Naive thymus-derived CD4-positive, alpha-beta T cell (primary cell): ENCODE measurements around the gene FURIN. TPM values are rescaled to one million over a fixed set of nuclear protein-coding genes. Genes with fewer than 3 reads are reported as not detected.

Experiments
- ATAC-seq: fragments of 150-1000 bp; cut with Tn5 transposase; 2 replicates; pipeline ENCODE4 v1.10.0; 2021; ENCODE audit warnings: mild to moderate bottlenecking, moderate library complexity
- CTCF ChIA-PET: fragments of 350-600 bp; sonication (Branson Sonifier 250); formaldehyde crosslinking; loops from one replicate; lab custom pipeline; 2021; ENCODE audit warnings: antibody characterized with exemption; lab: Charles Lee
- POLR2A ChIA-PET: fragments of 350-600 bp; sonication (Branson Sonifier 250); formaldehyde crosslinking; loops from one replicate; lab custom pipeline; 2021; ENCODE audit warnings: antibody characterized with exemption, inconsistent platforms; lab: Charles Lee
- DNase-seq, 9 donors: peaks; one replicate each; pipeline versions ENCODE4 v3.0.0 to v3.0.0-alpha.2; 2020 to 2022; ENCODE audit warnings: mixed read lengths in 1 of 9
- H3K27ac ChIP-seq: one replicate; pipeline ENCODE4 v1.7.0; 2013; ENCODE audit warnings: mild to moderate bottlenecking, low read depth, low read length, moderate library complexity
- H3K27me3 ChIP-seq, 2 donors: one replicate each; pipeline ENCODE4 v1.7.0; 2013; ENCODE audit warnings: low read length in 2 of 2, mild to moderate bottlenecking in 2 of 2, moderate library complexity in 2 of 2; ENCODE audit not compliant: control insufficient read depth in 2 of 2, insufficient read depth in 2 of 2
- H3K36me3 ChIP-seq, 3 experiments: 1 replicate in 2 of 3; 2 replicates in 1 of 3; pipeline ENCODE4 v1.7.0; 2013; ENCODE audit warnings: low read length in 3 of 3, mild to moderate bottlenecking in 3 of 3, moderate library complexity in 1 of 3; ENCODE audit not compliant: insufficient read depth in 3 of 3, control insufficient read depth in 2 of 3
- H3K4me1 ChIP-seq, 2 donors: one replicate each; pipeline ENCODE4 v1.7.0; 2013; ENCODE audit warnings: low read length in 2 of 2, mild to moderate bottlenecking in 2 of 2, moderate library complexity in 1 of 2; ENCODE audit not compliant: control insufficient read depth in 2 of 2, insufficient read depth in 2 of 2
- H3K4me3 ChIP-seq: 2 replicates; pipeline ENCODE4 v1.7.0; 2013; ENCODE audit warnings: mild to moderate bottlenecking, low read length
- H3K9me3 ChIP-seq, 3 experiments: 1 replicate in 2 of 3; 2 replicates in 1 of 3; pipeline ENCODE4 v1.7.0; 2013; ENCODE audit warnings: low read length in 3 of 3; ENCODE audit not compliant: control insufficient read depth in 2 of 3
- H3K27ac Mint-ChIP-seq, 9 donors: one replicate each; pipeline ENCODE4 v1.8.0; 2020 to 2022; ENCODE audit warnings: mixed read lengths in 9 of 9, mild to moderate bottlenecking in 8 of 9, moderate library complexity in 5 of 9, inconsistent platforms in 2 of 9
- H3K27me3 Mint-ChIP-seq, 5 donors: one replicate each; pipeline ENCODE4 v1.8.0; 2021 to 2022; ENCODE audit warnings: mixed read lengths in 5 of 5, mild to moderate bottlenecking in 1 of 5
- H3K36me3 Mint-ChIP-seq, 5 donors: one replicate each; pipeline ENCODE4 v1.8.0; 2020 to 2022; ENCODE audit warnings: mixed read lengths in 5 of 5, mild to moderate bottlenecking in 3 of 5, inconsistent platforms in 1 of 5
- H3K4me1 Mint-ChIP-seq, 7 donors: one replicate each; pipeline ENCODE4 v1.8.0; 2020 to 2022; ENCODE audit warnings: mixed read lengths in 7 of 7, mild to moderate bottlenecking in 3 of 7, inconsistent platforms in 1 of 7
- H3K4me3 Mint-ChIP-seq, 10 donors: one replicate each; pipeline ENCODE4 v1.8.0; 2020 to 2022; ENCODE audit warnings: mild to moderate bottlenecking in 10 of 10, mixed read lengths in 10 of 10, moderate library complexity in 6 of 10, inconsistent platforms in 2 of 10
- H3K9me3 Mint-ChIP-seq, 11 donors: one replicate each; pipeline ENCODE4 v1.8.0; 2020 to 2022; ENCODE audit warnings: mixed read lengths in 11 of 11, mild to moderate bottlenecking in 4 of 11, inconsistent platforms in 1 of 11, moderate library complexity in 1 of 11
- intact Hi-C, 2 donors: fragments of 100-400 bp; cut with micrococcal nuclease; formaldehyde crosslinking; loops; one replicate each; pipeline ENCODE4 v1.15.1; 2023
- polyA plus RNA-seq, 2 donors: library from polyadenylated mRNA; unstranded; fragments of 300-500 nt; fragmentation: Illumina TruSeq; gene quantifications; one replicate each; pipeline ENCODE4 v1.2.3, GENCODE V29; 2021
- total RNA-seq, 6 experiments: library from RNA in 5 of 6; stranded (reverse) in 5 of 6; gene quantifications; 1 replicate in 5 of 6; 2 replicates in 1 of 6; pipeline ENCODE4 v1.2.3 and lab custom pipeline; 2021 to 2026

FURIN gene
- total and polyA plus RNA-seq, 7 experiments from 2014 or later, result 2.0 to 516 (median 35.0) TPM

- no peak overlapping the region for H3K27ac ChIP-seq
- Mint-ChIP-seq H3K9me3 (no peaks in the 10 kb centered on the region), H3K27ac (peak overlapping the region in 1 of 9 donors; percentile 68), H3K27me3 (peaks cover 0 to 6% (median 0%) of the 10 kb centered on the region in 5 donors), H3K36me3 (peaks cover 0 to 25% (median 0%) of the 10 kb centered on the region in 5 donors), H3K4me3 (no peak overlapping the region), H3K4me1 (peaks cover 0 to 57% (median 11%) of the 10 kb centered on the region in 7 donors)
- DNase-seq (no peak), ATAC-seq (no peak)
- H3K36me3 ChIP-seq, result peaks cover 0 to 53% (median 0%) of the 10 kb centered on the region in 3 experiments
- peaks cover 0 to 6% of the 10 kb centered on the region in 2 donors for H3K4me1 ChIP-seq
- H3K9me3 ChIP-seq, result no peaks in the 10 kb centered on the region
- ChIA-PET POLR2A (no interaction called here), CTCF (no interaction called here)
- no peak overlapping the region for H3K4me3 ChIP-seq
- H3K27me3 ChIP-seq, result no peaks in the 10 kb centered on the region
- intact Hi-C loops, result loop anchor here in 1 of 2 donors (10.0 kb wide), 1 partner anchor 397 kb away; no protein-coding TSS in a partner anchor
Measured at GRCh38 chr15:90881978-90882721, 13.8 kb downstream of the FURIN start.

- Histone ChIP-seq H3K27ac (no peak overlapping the region), H3K27me3 (no peaks in the 10 kb centered on the region), H3K36me3 (peaks cover 0 to 45% (median 0%) of the 10 kb centered on the region in 3 experiments), H3K4me3 (no peak overlapping the region), H3K9me3 (no peaks in the 10 kb centered on the region), H3K4me1 (peaks cover 0 to 6% of the 10 kb centered on the region in 2 donors)
- H3K36me3 Mint-ChIP-seq, result peaks cover 0 to 23% (median 0%) of the 10 kb centered on the region in 5 donors
- ChIA-PET CTCF (interaction anchor here (0.6 to 3.6 kb wide), 3 partner anchors 33 to 678 kb away, joined by 3 to 26 read pairs (median 3); no protein-coding TSS in a partner anchor), POLR2A (interaction anchor here (0.6 to 1.3 kb wide), 2 partner anchors 11 to 155 kb away, joined by 3 to 4 read pairs; no protein-coding TSS in a partner anchor)
- ATAC-seq (no peak), DNase-seq (no peak)
- intact Hi-C loops, result loop anchor here in 1 of 2 donors (10.0 kb wide), 1 partner anchor 398 kb away; no protein-coding TSS in a partner anchor
- peak overlapping the region in 1 of 9 donors; percentile 72 for H3K27ac Mint-ChIP-seq
- peak overlapping the region in 2 of 10 donors; percentile 25 to 49 for H3K4me3 Mint-ChIP-seq
- no peaks in the 10 kb centered on the region for H3K9me3 Mint-ChIP-seq
- H3K4me1 Mint-ChIP-seq, result peaks cover 0 to 54% (median 11%) of the 10 kb centered on the region in 7 donors
- H3K27me3 Mint-ChIP-seq, result peaks cover 0 to 6% (median 0%) of the 10 kb centered on the region in 5 donors
Measured at GRCh38 chr15:90882781-90883525, 14.6 kb downstream of the FURIN start.

GRCh38 chr15:90883526-90883975, 15.2 kb downstream of the FURIN start:
- no peaks in the 10 kb centered on the region for H3K27me3 ChIP-seq
- no peaks in the 10 kb centered on the region for H3K9me3 ChIP-seq
- POLR2A ChIA-PET, result interaction anchor here (0.6 to 1.3 kb wide), 2 partner anchors 12 to 156 kb away, joined by 3 to 4 read pairs; no protein-coding TSS in a partner anchor
- no peak overlapping the region for H3K27ac ChIP-seq
- peak overlapping the region in 3 of 10 donors; percentile 19 to 35 (median 25) for H3K4me3 Mint-ChIP-seq
- peaks cover 0 to 22% (median 0%) of the 10 kb centered on the region in 5 donors for H3K36me3 Mint-ChIP-seq
- H3K36me3 ChIP-seq, result peaks cover 0 to 39% (median 0%) of the 10 kb centered on the region in 3 experiments
- peaks cover 0 to 50% (median 11%) of the 10 kb centered on the region in 7 donors for H3K4me1 Mint-ChIP-seq
- H3K4me1 ChIP-seq, result peaks cover 0 to 6% of the 10 kb centered on the region in 2 donors
- peaks cover 0 to 6% (median 3%) of the 10 kb centered on the region in 5 donors for H3K27me3 Mint-ChIP-seq
- DNase-seq (no peak), ATAC-seq (no peak)
- peak overlapping the region in 1 of 9 donors; percentile 72 for H3K27ac Mint-ChIP-seq
- intact Hi-C loops, result loop anchor here in 1 of 2 donors (10.0 kb wide), 1 partner anchor 399 kb away; no protein-coding TSS in a partner anchor
- no peak overlapping the region for H3K4me3 ChIP-seq
- CTCF ChIA-PET, result interaction anchor here (0.6 to 3.6 kb wide), 2 partner anchors 236 to 677 kb away, joined by 3 to 26 read pairs; no protein-coding TSS in a partner anchor
- no peaks in the 10 kb centered on the region for H3K9me3 Mint-ChIP-seq

GRCh38 chr15:90883976-90884718, 15.8 kb downstream of the FURIN start, which contains the start of gene FES:
TSS of gene FES (plus strand) at chr15:90884504. CDS start at chr15:90885046, 542 bp downstream.
- Mint-ChIP-seq H3K36me3 (peaks cover 0 to 22% (median 0%) of the 10 kb centered on the region in 5 donors), H3K27ac (peak within 1 kb of the TSS in 1 of 9 donors; percentile 87), H3K27me3 (peaks cover 0 to 6% (median 4%) of the 10 kb centered on the region in 5 donors), H3K4me1 (peaks cover 0 to 48% (median 11%) of the 10 kb centered on the region in 7 donors), H3K9me3 (no peaks in the 10 kb centered on the region), H3K4me3 (peak within 1 kb of the TSS in 5 of 10 donors; percentile 12 to 69 (median 56))
- ATAC-seq (peak; percentile 53), DNase-seq (no peak)
- ChIA-PET CTCF (interaction anchor here (0.6 to 3.6 kb wide), 2 partner anchors 236 to 676 kb away, joined by 3 to 26 read pairs; no protein-coding TSS in a partner anchor), POLR2A (interaction anchor here (0.6 to 1.3 kb wide), 2 partner anchors 13 to 157 kb away, joined by 3 to 4 read pairs; no protein-coding TSS in a partner anchor)
- Histone ChIP-seq H3K36me3 (peaks cover 0 to 33% (median 0%) of the 10 kb centered on the region in 3 experiments), H3K27me3 (no peaks in the 10 kb centered on the region), H3K4me3 (no peak within 1 kb of the TSS), H3K4me1 (peaks cover 3 to 6% of the 10 kb centered on the region in 2 donors), H3K9me3 (no peaks in the 10 kb centered on the region), H3K27ac (no peak within 1 kb of the TSS)
- intact Hi-C loops, result loop anchor here in 1 of 2 donors (10.0 kb wide), 1 partner anchor 399 kb away; no protein-coding TSS in a partner anchor

GRCh38 chr15:90884719-90885431, 16.5 kb downstream of the FURIN start:
- H3K9me3 ChIP-seq, result no peaks in the 10 kb centered on the region
- intact Hi-C loops, result loop anchor here (5.0 to 10.0 kb wide), 4 partner anchors 68 to 403 kb away; no protein-coding TSS in a partner anchor
- H3K4me3 ChIP-seq, result no peak overlapping the region
- DNase-seq (peak in 1 of 9 donors; percentile 8), ATAC-seq (no peak)
- peaks cover 0 to 26% (median 0%) of the 10 kb centered on the region in 3 experiments for H3K36me3 ChIP-seq
- H3K27ac ChIP-seq, result no peak overlapping the region
- Mint-ChIP-seq H3K4me1 (peaks cover 0 to 43% (median 11%) of the 10 kb centered on the region in 7 donors), H3K27ac (peak overlapping the region in 1 of 9 donors; percentile 87), H3K9me3 (no peaks in the 10 kb centered on the region), H3K36me3 (peaks cover 0 to 26% (median 0%) of the 10 kb centered on the region in 5 donors), H3K4me3 (peak overlapping the region in 5 of 10 donors; percentile 12 to 69 (median 56)), H3K27me3 (peaks cover 0 to 6% (median 4%) of the 10 kb centered on the region in 5 donors)
- ChIA-PET CTCF (interaction anchor here (0.7 to 3.6 kb wide), 13 partner anchors 12 to 525 kb away, joined by 3 to 26 read pairs (median 4); partner anchors contain the start of genes BLM, HDDC3 and MAN2A2), POLR2A (interaction anchor here (1.0 to 1.8 kb wide), 2 partner anchors 14 to 25 kb away, joined by 3 to 10 read pairs; no protein-coding TSS in a partner anchor)
- H3K4me1 ChIP-seq, result peaks cover 6 to 7% of the 10 kb centered on the region in 2 donors
- no peaks in the 10 kb centered on the region for H3K27me3 ChIP-seq
